IPS-18a (cell line): ENCODE data around the gene ABCA1.

Experiments used
- H3K27ac ChIP-seq: one replicate; pipeline ENCODE4 v1.5.1; 2013; ENCODE audit warnings: low read length
- H3K27me3 ChIP-seq: one replicate; pipeline ENCODE4 v1.6.1; 2013; ENCODE audit warnings: mild to moderate bottlenecking, low read length; ENCODE audit not compliant: control insufficient read depth, insufficient read depth
- H3K36me3 ChIP-seq: one replicate; pipeline ENCODE4 v1.6.1; 2013; ENCODE audit warnings: low read depth, low read length; ENCODE audit not compliant: control insufficient read depth
- H3K4me1 ChIP-seq: one replicate; pipeline ENCODE4 v1.6.1; 2013; ENCODE audit warnings: low read depth, low read length; ENCODE audit not compliant: control insufficient read depth
- H3K4me3 ChIP-seq: one replicate; pipeline ENCODE4 v1.5.1; 2013; ENCODE audit warnings: low read length
- H3K9ac ChIP-seq: one replicate; pipeline ENCODE4 v1.6.1; 2013; ENCODE audit warnings: mild to moderate bottlenecking, low read length, moderate library complexity
- H3K9me3 ChIP-seq: one replicate; pipeline ENCODE4 v1.6.1; 2013; ENCODE audit warnings: low read depth, low read length; ENCODE audit not compliant: control insufficient read depth

The ABCA1 gene

DNA sequence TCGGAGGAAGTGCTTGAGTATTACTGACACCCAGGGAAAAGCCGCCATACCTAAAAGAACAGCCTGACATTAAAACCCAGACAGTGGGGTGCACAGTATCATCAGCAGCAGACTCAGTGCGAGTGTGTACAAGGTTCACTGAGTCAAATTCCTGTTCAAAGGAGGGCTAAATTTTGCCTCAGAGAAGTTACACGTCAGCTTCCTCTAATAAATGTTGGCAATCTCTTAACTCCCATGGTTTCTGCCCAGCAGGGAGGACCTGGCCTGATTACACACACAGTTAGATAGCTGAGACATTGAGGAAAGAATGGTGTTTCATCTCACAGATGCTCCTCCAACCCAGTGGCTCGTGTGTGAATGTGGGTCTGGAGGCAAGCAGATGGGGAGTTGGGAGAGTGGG lies 125.8 kb downstream of the ABCA1 start:
- H3K9me3 ChIP-seq = no peaks in the 10 kb centered on the region
- H3K27me3 ChIP-seq = no peaks in the 10 kb centered on the region
- H3K27ac ChIP-seq = no peak overlapping the region
- no peaks in the 10 kb centered on the region for H3K4me1 ChIP-seq
- H3K9ac ChIP-seq = no peak overlapping the region
- H3K4me3 ChIP-seq = no peak overlapping the region
- peaks cover 19% of the 10 kb centered on the region for H3K36me3 ChIP-seq

DNA sequence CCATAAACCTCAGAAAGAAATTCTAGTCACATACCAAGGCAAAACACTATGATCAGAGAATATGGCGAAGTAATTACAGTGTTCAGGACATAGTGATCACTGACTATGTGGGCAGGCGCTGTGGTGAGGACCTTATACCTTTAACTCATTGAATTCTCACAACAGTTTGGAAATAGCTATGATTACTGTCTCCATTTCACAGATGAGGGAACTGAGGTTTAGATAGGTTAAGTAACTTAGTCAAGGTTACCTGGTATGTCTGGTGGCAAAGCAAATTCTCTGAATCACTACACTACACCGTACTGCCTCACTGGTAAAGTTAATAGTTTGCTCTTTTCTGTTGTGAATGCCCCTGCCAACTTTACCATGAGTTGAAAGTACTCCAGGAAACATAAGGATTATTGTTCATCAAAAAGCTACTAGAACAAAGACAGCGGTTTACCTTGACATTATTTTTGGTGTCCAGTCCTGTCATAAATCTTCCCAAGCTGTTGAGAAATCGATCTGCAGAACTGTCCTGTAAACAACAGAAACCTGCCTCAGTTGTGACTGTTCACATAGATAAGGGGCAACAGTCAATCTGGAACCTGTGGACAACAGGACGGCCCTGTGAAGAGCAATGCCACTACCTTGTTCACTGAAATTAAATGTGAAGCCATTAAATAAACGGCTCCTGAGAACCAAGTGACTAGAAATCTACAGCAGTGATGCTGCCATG lies 127.7 kb downstream of the ABCA1 start:
- no peaks in the 10 kb centered on the region for H3K9me3 ChIP-seq
- H3K4me1 ChIP-seq = no peaks in the 10 kb centered on the region
- no peak overlapping the region for H3K4me3 ChIP-seq
- H3K27ac ChIP-seq = no peak overlapping the region
- H3K27me3 ChIP-seq = no peaks in the 10 kb centered on the region
- H3K36me3 ChIP-seq = peaks cover 27% of the 10 kb centered on the region
- H3K9ac ChIP-seq = no peak overlapping the region

DNA sequence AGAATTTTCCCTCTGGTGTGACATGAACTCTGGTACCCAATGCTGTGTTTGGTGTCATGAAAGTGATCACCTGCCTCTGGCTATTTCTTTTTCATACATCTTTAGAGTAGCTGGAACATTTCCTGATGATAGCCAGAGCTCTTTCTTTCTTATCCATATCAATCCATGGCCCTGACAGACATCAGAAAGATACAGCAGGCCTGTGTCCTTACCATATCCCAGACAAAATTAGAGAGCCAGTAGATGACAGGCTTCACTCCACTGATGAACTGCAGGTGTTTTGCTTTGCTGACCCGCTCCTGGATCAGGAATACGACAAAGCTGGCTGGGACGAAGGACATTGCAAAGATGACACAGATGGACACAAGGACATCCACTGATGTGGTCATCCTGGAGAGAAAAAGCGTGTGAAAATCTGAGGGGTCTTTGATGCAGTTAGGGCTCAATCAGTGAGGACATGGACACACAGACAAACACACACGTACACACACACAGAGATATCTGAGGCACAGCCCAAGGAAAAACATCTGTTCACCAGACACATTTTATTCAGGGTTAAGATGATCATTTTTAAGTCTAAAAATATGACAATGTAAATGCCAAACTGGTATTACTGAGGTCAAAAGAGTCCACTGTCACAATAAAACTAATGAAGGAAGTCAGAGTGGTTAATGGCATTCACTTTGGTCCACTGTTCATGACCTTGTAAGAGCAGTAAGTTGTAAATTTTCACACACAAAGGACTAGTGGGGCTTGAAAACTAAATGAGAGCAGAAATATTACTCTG lies 129.6 kb downstream of the ABCA1 start:
- H3K27me3 ChIP-seq = no peaks in the 10 kb centered on the region
- no peak overlapping the region for H3K4me3 ChIP-seq
- no peaks in the 10 kb centered on the region for H3K9me3 ChIP-seq
- H3K9ac ChIP-seq = no peak overlapping the region
- H3K36me3 ChIP-seq = peaks cover 34% of the 10 kb centered on the region
- H3K27ac ChIP-seq = no peak overlapping the region
- no peaks in the 10 kb centered on the region for H3K4me1 ChIP-seq

DNA sequence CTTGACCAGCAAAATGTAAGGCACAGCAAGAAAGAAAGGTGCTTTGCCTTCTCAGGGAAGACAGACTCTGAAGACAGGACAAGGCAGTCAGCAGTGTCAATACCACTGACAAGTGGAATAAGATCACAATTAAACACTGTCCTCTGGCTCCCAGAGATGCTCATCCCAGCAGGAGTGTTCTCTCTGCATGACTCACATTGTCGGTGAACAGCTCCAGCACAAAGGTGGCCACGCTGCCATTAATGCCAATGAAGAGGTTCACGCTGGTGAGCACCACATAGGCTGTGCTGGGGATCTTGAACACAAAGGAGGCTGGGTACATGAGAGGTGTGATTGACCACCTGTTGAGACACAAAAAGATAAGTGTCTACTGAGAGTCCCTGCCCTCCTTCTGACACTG lies 132.1 kb downstream of the ABCA1 start:
- no peak overlapping the region for H3K27ac ChIP-seq
- H3K27me3 ChIP-seq = no peaks in the 10 kb centered on the region
- no peaks in the 10 kb centered on the region for H3K4me1 ChIP-seq
- no peaks in the 10 kb centered on the region for H3K9me3 ChIP-seq
- peaks cover 43% of the 10 kb centered on the region for H3K36me3 ChIP-seq
- H3K9ac ChIP-seq = no peak overlapping the region
- no peak overlapping the region for H3K4me3 ChIP-seq

DNA sequence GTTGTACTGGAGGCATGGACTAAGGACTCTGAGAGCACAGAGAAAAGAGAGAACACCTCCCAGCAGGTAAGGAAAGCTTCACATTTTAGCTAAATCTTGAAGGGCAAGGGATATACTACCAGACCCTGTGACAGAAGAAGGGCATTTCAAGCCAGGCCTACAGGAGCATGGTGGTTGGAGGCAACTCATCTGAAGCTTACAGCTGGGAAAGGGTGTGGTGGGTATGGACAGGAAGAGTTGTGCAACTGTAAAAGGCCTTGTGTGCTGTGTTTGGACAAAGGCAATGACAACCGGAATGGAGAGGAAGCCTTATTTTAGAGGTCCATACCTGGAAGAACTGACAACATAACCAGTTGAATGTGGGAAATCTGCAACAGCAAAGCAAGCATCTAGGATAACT lies 132.9 kb downstream of the ABCA1 start:
- H3K9ac ChIP-seq = no peak overlapping the region
- no peak overlapping the region for H3K4me3 ChIP-seq
- H3K27ac ChIP-seq = no peak overlapping the region
- H3K9me3 ChIP-seq = no peaks in the 10 kb centered on the region
- no peaks in the 10 kb centered on the region for H3K4me1 ChIP-seq
- H3K36me3 ChIP-seq = peaks cover 36% of the 10 kb centered on the region
- no peaks in the 10 kb centered on the region for H3K27me3 ChIP-seq

DNA sequence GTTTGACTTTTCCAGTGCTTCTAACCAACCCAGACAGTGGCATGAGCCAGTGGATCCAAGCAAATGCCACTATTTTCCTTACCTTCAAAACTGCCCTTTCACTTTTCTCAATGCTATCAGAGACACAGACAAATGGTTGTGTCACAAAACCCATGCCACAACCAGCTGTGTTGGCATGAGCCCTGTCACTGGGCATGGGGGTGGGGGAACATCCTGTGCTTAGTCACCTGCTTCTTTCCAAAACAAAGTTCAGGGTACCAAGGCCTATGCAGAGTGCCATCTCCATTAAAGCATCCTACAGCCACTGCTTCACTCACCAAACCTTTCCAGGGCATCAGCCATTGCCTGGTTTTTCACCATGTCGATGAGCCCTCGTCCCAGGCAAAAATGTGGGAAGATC lies 133.9 kb downstream of the ABCA1 start:
- no peaks in the 10 kb centered on the region for H3K9me3 ChIP-seq
- no peak overlapping the region for H3K4me3 ChIP-seq
- H3K4me1 ChIP-seq = no peaks in the 10 kb centered on the region
- H3K36me3 ChIP-seq = peaks cover 38% of the 10 kb centered on the region
- no peak overlapping the region for H3K9ac ChIP-seq
- H3K27me3 ChIP-seq = no peaks in the 10 kb centered on the region
- H3K27ac ChIP-seq = no peak overlapping the region

DNA sequence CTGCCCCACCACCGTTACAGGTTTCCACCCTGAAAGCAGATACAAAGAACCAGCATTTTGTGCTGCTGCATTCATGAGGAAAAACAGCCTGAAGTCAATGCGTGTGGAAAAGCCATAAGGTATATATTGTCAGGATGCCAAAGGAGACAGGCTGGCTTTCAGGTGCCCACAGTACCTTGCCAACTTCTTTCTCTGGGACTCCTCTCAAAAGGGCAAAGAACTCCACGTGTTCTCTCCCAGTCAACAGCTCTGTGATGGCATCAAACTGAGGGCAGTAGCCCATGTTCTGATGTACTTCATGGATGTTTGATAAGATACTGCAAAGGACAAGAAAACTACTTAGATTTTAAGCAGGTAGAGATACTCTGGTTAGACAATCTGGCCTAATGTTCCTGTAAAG lies 139.7 kb downstream of the ABCA1 start:
- H3K4me3 ChIP-seq = no peak overlapping the region
- peaks cover 37% of the 10 kb centered on the region for H3K36me3 ChIP-seq
- H3K27me3 ChIP-seq = no peaks in the 10 kb centered on the region
- H3K9me3 ChIP-seq = no peaks in the 10 kb centered on the region
- H3K4me1 ChIP-seq = no peaks in the 10 kb centered on the region
- no peak overlapping the region for H3K9ac ChIP-seq
- H3K27ac ChIP-seq = no peak overlapping the region

DNA sequence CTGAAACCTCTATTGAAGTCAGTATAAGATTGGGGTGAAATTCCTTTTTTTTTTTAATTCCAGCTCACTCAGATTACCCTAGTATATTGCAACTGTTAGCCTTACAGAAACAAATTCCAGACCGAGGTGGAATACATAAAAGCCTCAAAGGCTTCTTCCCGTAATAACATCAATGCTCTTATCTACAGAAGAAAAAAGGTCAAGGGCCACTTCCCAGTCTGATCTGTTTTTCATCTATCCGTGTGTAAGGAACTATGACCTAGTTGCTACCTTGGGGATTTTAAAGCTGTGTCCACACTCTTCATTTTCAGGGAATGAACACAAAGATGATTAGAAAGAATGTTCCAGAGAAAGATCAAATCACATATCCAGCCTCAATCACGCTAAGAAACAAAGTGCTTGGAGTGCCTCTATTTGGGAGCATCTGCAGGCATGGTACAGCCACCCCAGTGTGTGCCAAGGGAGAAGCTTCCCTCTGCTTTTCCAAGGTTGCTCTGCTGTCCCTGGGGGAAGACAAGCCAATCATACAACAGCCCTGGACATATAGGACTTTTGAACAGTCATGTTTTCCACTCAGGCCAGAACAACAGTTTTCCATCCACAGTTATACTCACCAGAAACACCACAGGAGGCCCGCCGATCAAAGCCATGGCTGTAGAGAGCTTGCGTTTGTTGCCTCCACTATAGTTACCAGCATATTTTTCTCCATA lies 140.5 kb downstream of the ABCA1 start:
- Histone ChIP-seq H3K4me3 (no peak overlapping the region), H3K27me3 (no peaks in the 10 kb centered on the region), H3K9me3 (no peaks in the 10 kb centered on the region), H3K9ac (no peak overlapping the region), H3K4me1 (no peaks in the 10 kb centered on the region), H3K27ac (no peak overlapping the region), H3K36me3 (peaks cover 33% of the 10 kb centered on the region)

DNA sequence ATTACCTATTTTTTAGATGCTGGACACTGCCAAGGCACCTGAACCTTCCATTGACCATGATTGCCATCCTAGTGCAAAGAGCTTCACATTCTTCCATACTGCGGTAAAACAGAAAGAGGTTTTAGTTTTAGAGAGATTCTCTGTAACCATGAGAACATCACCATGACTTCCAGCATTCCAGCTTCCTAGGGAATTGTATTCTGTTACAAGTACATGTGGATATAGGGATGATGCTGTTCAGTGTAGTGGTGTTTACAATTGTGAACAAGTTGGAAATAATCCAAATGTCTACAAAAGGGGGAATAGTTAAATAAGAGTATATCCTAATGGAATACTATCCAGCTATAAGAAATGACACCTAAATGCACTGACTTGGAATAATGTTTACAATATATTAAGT lies 141.7 kb downstream of the ABCA1 start:
- Histone ChIP-seq H3K27ac (no peak overlapping the region), H3K27me3 (no peaks in the 10 kb centered on the region), H3K4me1 (no peaks in the 10 kb centered on the region), H3K9ac (no peak overlapping the region), H3K9me3 (no peaks in the 10 kb centered on the region), H3K4me3 (no peak overlapping the region), H3K36me3 (peaks cover 28% of the 10 kb centered on the region)

DNA sequence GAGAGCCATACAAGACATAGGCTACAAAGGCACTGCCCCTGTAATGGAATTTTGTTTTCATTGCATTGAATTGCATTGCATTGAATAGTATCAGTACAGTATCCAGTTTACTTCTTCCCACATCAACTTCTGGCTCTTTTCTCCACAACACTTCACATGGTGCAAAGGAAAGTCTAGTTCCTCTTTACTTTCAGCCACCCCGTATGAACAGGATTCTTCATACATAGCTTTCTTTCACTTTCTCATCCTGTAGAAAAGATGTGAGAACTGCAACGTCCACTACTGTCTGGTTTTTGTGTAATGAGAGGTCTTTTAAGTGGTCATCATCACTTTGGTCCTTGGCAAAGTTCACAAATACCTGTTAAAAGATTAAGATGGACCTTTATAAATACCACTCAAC lies 143.9 kb downstream of the ABCA1 start:
- H3K27ac ChIP-seq = no peak overlapping the region
- no peaks in the 10 kb centered on the region for H3K27me3 ChIP-seq
- H3K4me3 ChIP-seq = no peak overlapping the region
- H3K36me3 ChIP-seq = peaks cover 25% of the 10 kb centered on the region
- H3K9me3 ChIP-seq = no peaks in the 10 kb centered on the region
- no peak overlapping the region for H3K9ac ChIP-seq
- H3K4me1 ChIP-seq = no peaks in the 10 kb centered on the region

DNA sequence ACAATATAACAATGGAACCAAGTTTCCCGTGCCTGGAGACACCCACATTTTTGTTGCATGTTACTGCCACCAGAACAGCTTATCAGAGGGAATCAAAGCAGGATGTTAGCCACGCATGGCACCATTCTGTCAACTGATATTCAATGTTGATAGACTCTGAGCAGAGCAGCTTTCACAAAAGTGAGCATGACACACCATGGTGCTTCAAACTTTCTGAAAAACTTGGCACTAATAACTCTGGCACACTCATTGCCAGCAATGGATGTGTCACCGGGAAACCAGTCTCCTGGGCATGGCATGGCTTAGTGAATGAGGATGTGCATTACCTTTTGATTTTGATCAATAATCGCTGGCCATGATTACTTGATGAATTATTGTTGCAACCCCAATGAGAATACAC lies 144.4 kb downstream of the ABCA1 start:
- Histone ChIP-seq H3K27ac (no peak overlapping the region), H3K4me1 (no peaks in the 10 kb centered on the region), H3K4me3 (no peak overlapping the region), H3K27me3 (no peaks in the 10 kb centered on the region), H3K9me3 (no peaks in the 10 kb centered on the region), H3K9ac (no peak overlapping the region), H3K36me3 (peaks cover 24% of the 10 kb centered on the region)
